Activated naive CD4-positive, alpha-beta T cell treated with anti-CD3 and anti-CD28 coated beads, Interleukin-2, amount 50 U/mL, for 16 hours (primary cell): Measurements from ENCODE around the gene ZNF518A.

Source experiments
- DNase-seq: peaks from one replicate; pipeline ENCODE4 v3.0.0-alpha.2; 2020

The ZNF518A gene

GRCh38 chr10:96129387-96130325 is at the start of gene ZNF518A:
Gene ZNF518A, plus strand, starts transcription at chr10:96130297. Its CDS starts 26,026 bp downstream, at chr10:96156323.
- peak; percentile 89 for DNase-seq

GRCh38 chr10:96082153-96082552 is 47.9 kb upstream of the ZNF518A start:
- no peak for DNase-seq

- DNase-seq: no peak
These were observed 47.3 kb upstream of the ZNF518A start for GRCh38 chr10:96082748-96083147.

GRCh38 chr10:96089116-96089515 is 41.0 kb upstream of the ZNF518A start:
- DNase-seq: no peak

GRCh38 chr10:96089670-96090462 is 40.2 kb upstream of the ZNF518A start:
- peak; percentile 93 for DNase-seq

GRCh38 chr10:96090463-96090800 is 39.7 kb upstream of the ZNF518A start:
- no peak for DNase-seq

- DNase-seq: no peak
These were observed 36.9 kb upstream of the ZNF518A start for GRCh38 chr10:96092999-96093767.

- no peak for DNase-seq
These were observed 36.1 kb upstream of the ZNF518A start for GRCh38 chr10:96093948-96094347.

GRCh38 chr10:96096958-96097357 is 33.1 kb upstream of the ZNF518A start:
- DNase-seq: no peak

GRCh38 chr10:96097865-96098264 is 32.2 kb upstream of the ZNF518A start:
- no peak for DNase-seq

GRCh38 chr10:96107623-96108038 is 22.5 kb upstream of the ZNF518A start:
- no peak for DNase-seq

- DNase-seq: no peak
These were observed 17.6 kb upstream of the ZNF518A start for GRCh38 chr10:96112531-96112930.

- DNase-seq: no peak
These were observed 11.3 kb upstream of the ZNF518A start for GRCh38 chr10:96118604-96119450.

- DNase-seq: no peak
These were observed 7.3 kb upstream of the ZNF518A start for GRCh38 chr10:96122824-96123223.

- DNase-seq: no peak
These were observed 5.6 kb upstream of the ZNF518A start for GRCh38 chr10:96124230-96125141.

- DNase-seq: no peak
These were observed 5.0 kb upstream of the ZNF518A start for GRCh38 chr10:96125142-96125515.

GRCh38 chr10:96130326-96130995 is 364 bp downstream of the ZNF518A start:
- DNase-seq: peak; percentile 83

GRCh38 chr10:96131621-96132020 is 1.5 kb downstream of the ZNF518A start:
- no peak for DNase-seq

- no peak for DNase-seq
These were observed 3.0 kb downstream of the ZNF518A start for GRCh38 chr10:96133135-96133534.

GRCh38 chr10:96136810-96137209 is 6.7 kb downstream of the ZNF518A start:
- DNase-seq: no peak
